GM12878 (cell line): ENCODE measurements around the gene HIRIP3. TPM values are rescaled to one million over a fixed set of nuclear protein-coding genes. Genes with fewer than 3 reads are reported as not detected.
A peak's percentile ranks its signal among the peaks of the same experiment; 100 is the strongest.

Source experiments
- ATAC-seq: fragments of 200-7000 bp; cut with Tn5 transposase; 3 replicates; pipeline ENCODE4 v1.9.1; 2020; ENCODE audit warnings: mild to moderate bottlenecking, moderate library complexity
- BruUV-seq: library from RNA; stranded (reverse); fragments of 400-500 nt; replicated peaks from 2 replicates; lab custom pipeline; 2021; lab: Mats Ljungman, UMichigan
- CTCF ChIA-PET: fragments of 300-600 bp; sonication (Branson Sonifier 250); formaldehyde crosslinking; extraction: SDS; loops from one replicate; lab custom pipeline; 2021; ENCODE audit warnings: inconsistent platforms; lab: Yijun Ruan, JAX
- POLR2A ChIA-PET: fragments of 350-600 bp; formaldehyde crosslinking; extraction: SDS; loops from one replicate; lab custom pipeline; 2021; ENCODE audit warnings: inconsistent platforms; lab: Charles Lee
- RAD21 ChIA-PET: fragments of 300-600 bp; sonication (Branson Sonifier 250); formaldehyde crosslinking; loops from one replicate; lab custom pipeline; 2023; ENCODE audit warnings: antibody characterized with exemption; ENCODE audit not compliant: unreplicated experiment; lab: Charles Lee
- SMC1A ChIA-PET: fragments of 300-600 bp; sonication (Branson Sonifier 250); formaldehyde crosslinking; loops from one replicate; lab custom pipeline; 2023; ENCODE audit not compliant: unreplicated experiment, uncharacterized antibody; lab: Charles Lee
- DNase-seq: peaks from one replicate; pipeline ENCODE4 v3.0.0-alpha.2; 2011; ENCODE audit warnings: low read depth, low spot score
- FAIRE-seq: peaks from 3 replicates; lab custom pipeline; 2011; peaks lifted over from hg19 to GRCh38; lab: Jason Lieb, UNC
- H2AFZ ChIP-seq: 2 replicates; pipeline ENCODE4 v1.6.0; 2011; ENCODE audit warnings: low read depth, low read length, control low read depth; ENCODE audit not compliant: control insufficient read depth
- H3K27ac ChIP-seq: 2 replicates; pipeline ENCODE4 v1.5.1; 2011; ENCODE audit warnings: control low read depth; ENCODE audit not compliant: control insufficient read depth, insufficient read depth
- H3K27me3 ChIP-seq, 2 experiments: replicated peaks in 1 of 2; 2 replicates each; pipeline versions ENCODE4 v1.6.0 to v1.6.1; 2011; ENCODE audit warnings: low read length in 1 of 2; ENCODE audit not compliant: control insufficient read depth in 2 of 2, insufficient read depth in 2 of 2
- H3K36me3 ChIP-seq, 2 experiments: 2 replicates each; pipeline ENCODE4 v1.5.1; 2011; ENCODE audit warnings: low read length in 1 of 2; ENCODE audit not compliant: control insufficient read depth in 2 of 2, insufficient read depth in 2 of 2
- H3K4me1 ChIP-seq: 2 replicates; pipeline ENCODE4 v1.6.1; 2011; ENCODE audit warnings: mild to moderate bottlenecking, low read length, moderate library complexity, mixed read lengths; ENCODE audit not compliant: control insufficient read depth, insufficient read depth
- H3K4me2 ChIP-seq: 2 replicates; pipeline ENCODE4 v1.6.0; 2011; ENCODE audit warnings: control low read depth; ENCODE audit not compliant: control insufficient read depth, insufficient read depth
- H3K4me3 ChIP-seq: fragments of 200-600 bp; sonication (generic); 2 replicates; pipeline ENCODE4 v1.5.1; 2016
- H3K79me2 ChIP-seq: 2 replicates; pipeline ENCODE4 v1.6.0; 2011; ENCODE audit warnings: low read length; ENCODE audit not compliant: control insufficient read depth, insufficient read depth
- H3K9ac ChIP-seq: 2 replicates; pipeline ENCODE4 v1.8.0; 2011; ENCODE audit warnings: low read length, control low read depth, mixed read lengths; ENCODE audit not compliant: control insufficient read depth, insufficient read depth
- H3K9me3 ChIP-seq: replicated peaks from 3 replicates; pipeline ENCODE4 v1.5.1; 2011; ENCODE audit warnings: mild to moderate bottlenecking, low read length; ENCODE audit not compliant: control insufficient read depth, insufficient read depth
- H4K20me1 ChIP-seq: 2 replicates; pipeline ENCODE4 v1.6.0; 2011; ENCODE audit not compliant: control insufficient read depth, insufficient read depth
- ASH2L ChIP-seq: fragments of 300-600, 200-600 bp; sonication (generic); IDR thresholded peaks from 2 replicates; pipeline ENCODE4 v1.6.1; 2017; ENCODE audit warnings: low read depth, mild to moderate bottlenecking, borderline replicate concordance
- BACH1 ChIP-seq: fragments of 450-650 bp; IDR thresholded peaks from 2 replicates; pipeline ENCODE4 v1.6.1; 2017; ENCODE audit warnings: mild to moderate bottlenecking, borderline replicate concordance
- BRCA1 ChIP-seq: IDR thresholded peaks from 2 replicates; pipeline ENCODE4 v1.6.1; 2011; ENCODE audit warnings: low read depth, low read length, improper control_type of control experiment
- CEBPB ChIP-seq, 2 experiments: fragments of 150-350 bp in 1 of 2; IDR thresholded peaks; 2 replicates each; pipeline ENCODE4 v1.6.1; 2012 to 2014; ENCODE audit warnings: low read depth in 2 of 2, low read length in 2 of 2, borderline replicate concordance in 1 of 2, inconsistent platforms in 1 of 2
- DPF2 ChIP-seq: fragments of 450-650 bp; IDR thresholded peaks from 2 replicates; pipeline ENCODE4 v1.6.1; 2017; ENCODE audit warnings: mild to moderate bottlenecking
- KDM1A ChIP-seq: fragments of 200-600 bp; sonication (generic); IDR thresholded peaks from 2 replicates; pipeline ENCODE4 v1.6.1; 2016; ENCODE audit warnings: borderline replicate concordance
- KLF5 ChIP-seq: fragments of 450-650 bp; IDR thresholded peaks from 2 replicates; pipeline ENCODE4 v1.6.1; 2014; ENCODE audit warnings: mild to moderate bottlenecking; ENCODE audit not compliant: partially characterized antibody
- MEF2A ChIP-seq: IDR thresholded peaks from 2 replicates; pipeline ENCODE4 v1.6.1; 2011; ENCODE audit warnings: low read depth, mild to moderate bottlenecking, low read length, moderate library complexity; ENCODE audit not compliant: insufficient read depth
- TBL1XR1 ChIP-seq: IDR thresholded peaks from 2 replicates; pipeline ENCODE4 v1.6.1; 2012; ENCODE audit warnings: low read depth, low read length, improper control_type of control experiment
- whole genome bisulfite sequencing: methylation state at CpG from one replicate; pipeline ENCODE4 v1.1.6; 2016; ENCODE audit warnings: low lambda C conversion rate; ENCODE audit not compliant: insufficient replicate concordance, insufficient coverage; ENCODE audit errors: missing lambda C conversion rate; 5-methylcytosine and 5-hydroxymethylcytosine counted together
- in situ Hi-C: fragments of 300-500 bp; cut with MboI; formaldehyde crosslinking; loops from 9 replicates; pipeline ENCODE4 v1.14.3; 2018; ENCODE audit warnings: mixed read lengths
- intact Hi-C: fragments of 100-400 bp; cut with micrococcal nuclease; formaldehyde crosslinking; loops from one replicate; pipeline ENCODE4 v1.14.2; 2022; ENCODE audit not compliant: unreplicated experiment
- polyA plus RNA-seq, 11 experiments: library from polyadenylated mRNA; depleted of rRNA in 4 of 11; unstranded in 6 of 11; stranded (reverse) in 5 of 11; fragments of >200 nt; fragmentation: Nextera tagmentation in 4 of 11; fragmentation: Illumina TruSeq in 1 of 11; extraction: Ambion mirVana in 4 of 11; extraction: Trizol in 1 of 11; gene quantifications; 1 replicate in 1 of 11; 2 replicates in 10 of 11; pipeline versions ENCODE4 v1.2.1 to v1.2.3, GENCODE V29; 2011 to 2016; ENCODE audit warnings: inconsistent platforms in 2 of 11, missing spikeins in 2 of 11, low read depth in 1 of 11
- total RNA-seq, 4 experiments: library from RNA; depleted of rRNA in 3 of 4; stranded (reverse); fragments of >200 nt in 3 of 4; fragmentation: Illumina TruSeq in 1 of 4; extraction: Trizol in 1 of 4; gene quantifications; 2 replicates each; pipeline versions ENCODE4 v1.2.1 to v1.2.3, GENCODE V29; 2013 to 2021
- TF ChIP-seq, protein P1 (sequence below): fragments of 450-650 bp; conservative IDR thresholded peaks from 2 replicates; pipeline ENCODE4 v1.6.1; 2017; ENCODE audit warnings: mild to moderate bottlenecking, moderate library complexity

Gene HIRIP3
- total and polyA plus RNA-seq, 10 of the 15 experiments (the other 5 are each of a cell fraction or from before 2014, with no cell fraction given): 4.1 to 43.5 (median 23.9) TPM

DNA sequence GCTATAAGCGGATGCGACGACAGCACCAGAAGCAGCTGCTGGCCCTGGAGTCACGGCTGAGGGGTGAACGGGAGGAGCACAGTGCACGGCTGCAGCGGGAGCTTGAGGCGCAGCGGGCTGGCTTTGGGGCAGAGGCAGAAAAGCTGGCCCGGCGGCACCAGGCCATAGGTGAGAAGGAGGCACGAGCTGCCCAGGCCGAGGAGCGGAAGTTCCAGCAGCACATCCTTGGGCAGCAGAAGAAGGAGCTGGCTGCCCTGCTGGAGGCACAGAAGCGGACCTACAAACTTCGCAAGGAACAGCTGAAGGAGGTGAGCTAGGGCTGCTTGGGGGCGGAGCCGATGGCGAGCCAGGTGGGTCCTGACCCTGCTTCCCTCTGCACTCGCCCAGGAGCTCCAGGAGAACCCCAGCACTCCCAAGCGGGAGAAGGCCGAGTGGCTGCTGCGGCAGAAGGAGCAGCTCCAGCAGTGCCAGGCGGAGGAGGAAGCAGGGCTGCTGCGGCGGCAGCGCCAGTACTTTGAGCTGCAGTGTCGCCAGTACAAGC lies 10.1 kb downstream of the HIRIP3 start:
- 94% methylated on average over 28 of the region's 28 CpGs for WGBS

More for the DNA sequence above, 10.1 kb downstream of the HIRIP3 start:
- Histone ChIP-seq H3K4me2 (no peak overlapping the region), H2AFZ (no peak overlapping the region), H3K79me2 (no peaks in the 10 kb centered on the region), H3K27ac (no peak overlapping the region), H3K9ac (no peak overlapping the region), H3K4me1 (no peaks in the 10 kb centered on the region), H3K9me3 (no peaks in the 10 kb centered on the region), H3K36me3 (peaks cover 18 to 41% of the 10 kb centered on the region in 2 experiments), H3K27me3 (no peaks in the 10 kb centered on the region), H4K20me1 (no peaks in the 10 kb centered on the region), H3K4me3 (no peak overlapping the region)
- ATAC-seq (no peak), DNase-seq (no peak), FAIRE-seq (no peak)
- SMC1A ChIA-PET: interaction anchor here (1.0 kb wide), 1 partner anchor 9 kb away, joined by 3 read pairs; no protein-coding TSS in a partner anchor
- POLR2A ChIA-PET: interaction anchor here (1.4 kb wide), 1 partner anchor 9 kb away, joined by 3 read pairs; no protein-coding TSS in a partner anchor
- no peak for TF ChIP-seq DPF2
- no peak for TF ChIP-seq CEBPB (IDR thresholded peaks at IDR 0.05; ENCODE audit: borderline replicate concordance in 1 of 2, low read depth in 2 of 2, low read length in 2 of 2)
- no peak for TF ChIP-seq TBL1XR1
- TF ChIP-seq BRCA1: no peak
- no peak for TF ChIP-seq MEF2A
- TF ChIP-seq, protein P1, sequence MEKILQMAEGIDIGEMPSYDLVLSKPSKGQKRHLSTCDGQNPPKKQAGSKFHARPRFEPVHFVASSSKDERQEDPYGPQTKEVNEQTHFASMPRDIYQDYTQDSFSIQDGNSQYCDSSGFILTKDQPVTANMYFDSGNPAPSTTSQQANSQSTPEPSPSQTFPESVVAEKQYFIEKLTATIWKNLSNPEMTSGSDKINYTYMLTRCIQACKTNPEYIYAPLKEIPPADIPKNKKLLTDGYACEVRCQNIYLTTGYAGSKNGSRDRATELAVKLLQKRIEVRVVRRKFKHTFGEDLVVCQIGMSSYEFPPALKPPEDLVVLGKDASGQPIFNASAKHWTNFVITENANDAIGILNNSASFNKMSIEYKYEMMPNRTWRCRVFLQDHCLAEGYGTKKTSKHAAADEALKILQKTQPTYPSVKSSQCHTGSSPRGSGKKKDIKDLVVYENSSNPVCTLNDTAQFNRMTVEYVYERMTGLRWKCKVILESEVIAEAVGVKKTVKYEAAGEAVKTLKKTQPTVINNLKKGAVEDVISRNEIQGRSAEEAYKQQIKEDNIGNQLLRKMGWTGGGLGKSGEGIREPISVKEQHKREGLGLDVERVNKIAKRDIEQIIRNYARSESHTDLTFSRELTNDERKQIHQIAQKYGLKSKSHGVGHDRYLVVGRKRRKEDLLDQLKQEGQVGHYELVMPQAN: no peak
- TF ChIP-seq KDM1A: no peak
- TF ChIP-seq KLF5: no peak
- TF ChIP-seq BACH1: no peak
- no peak for TF ChIP-seq ASH2L
- RAD21 ChIA-PET: interaction anchor here (1.0 kb wide), 1 partner anchor 9 kb away, joined by 3 read pairs; no protein-coding TSS in a partner anchor
- BruUV-seq: TSS peak; percentile 22
- in situ Hi-C loops: no loop called here
- intact Hi-C loops: no loop called here
- CTCF ChIA-PET: no interaction called here
